ENCODE data around the gene LRFN2.

The LRFN2 gene

GRCh38 chr6:40414617-40415016 lies 172.5 kb downstream of the LRFN2 start:
- Histone ChIP-seq H3K36me3 (no peaks in the 10 kb centered on the region), H3K27me3 (no peaks in the 10 kb centered on the region), H4K20me1 (no peaks in the 10 kb centered on the region; a peak in 1 of 22 replicates), H3K4me1 (peaks cover 0 to 6% (median 0%) of the 10 kb centered on the region in 10 experiments; a peak in 2 of 20 replicates), H3K4me2 (no peak overlapping the region), H3K27ac (no peak overlapping the region), H3K4me3 (no peak overlapping the region), H3K9ac (no peak overlapping the region), H3K9me3 (replicated peaks in 1 of 11) (no peaks in the 10 kb centered on the region)
- TF ChIP-seq Cebpa-rat (IDR thresholded peaks at IDR 0.05), result no peak

GRCh38 chr6:40413239-40413638 lies 173.9 kb downstream of the LRFN2 start:
- no peak overlapping the region for H3K27ac ChIP-seq
- 0 out of 20 replicates have a peak, but pooled peaks cover 0 to 6% (median 0%) of the 10 kb centered on the region in 10 experiments for H3K4me1 ChIP-seq
- no peaks in the 10 kb centered on the region for H3K27me3 ChIP-seq
- no peaks in the 10 kb centered on the region for H3K36me3 ChIP-seq
- H3K4me3 ChIP-seq, result no peak overlapping the region
- no peak overlapping the region for H3K4me2 ChIP-seq
- H3K9ac ChIP-seq, result no peak overlapping the region
- no peaks in the 10 kb centered on the region; a peak in 1 of 22 replicates for H4K20me1 ChIP-seq
- H3K9me3 ChIP-seq (replicated peaks in 1 of 11), result no peaks in the 10 kb centered on the region
- no peak for TF ChIP-seq Cebpa-rat (IDR thresholded peaks at IDR 0.05)

GRCh38 chr6:40411881-40412280 lies 175.3 kb downstream of the LRFN2 start:
- no peak overlapping the region for H3K27ac ChIP-seq
- no peaks in the 10 kb centered on the region for H3K36me3 ChIP-seq
- no peaks in the 10 kb centered on the region for H3K9me3 ChIP-seq (replicated peaks in 1 of 11)
- no peak overlapping the region for H3K9ac ChIP-seq
- H3K4me2 ChIP-seq, result no peak overlapping the region
- no peaks in the 10 kb centered on the region; a peak in 1 of 22 replicates for H4K20me1 ChIP-seq
- no peak overlapping the region for H3K4me3 ChIP-seq
- no peaks in the 10 kb centered on the region for H3K27me3 ChIP-seq
- 0 out of 20 replicates have a peak, but pooled peaks cover 0 to 6% (median 0%) of the 10 kb centered on the region in 10 experiments for H3K4me1 ChIP-seq
- TF ChIP-seq Cebpa-rat (IDR thresholded peaks at IDR 0.05), result no peak

- Histone ChIP-seq H3K27ac (no peak overlapping the region), H3K9me3 (replicated peaks in 1 of 11) (no peaks in the 10 kb centered on the region), H3K4me1 (peaks cover 0 to 6% (median 0%) of the 10 kb centered on the region in 10 experiments; a peak in 1 of 20 replicates), H3K27me3 (no peaks in the 10 kb centered on the region), H4K20me1 (no peaks in the 10 kb centered on the region; a peak in 1 of 22 replicates), H3K9ac (no peak overlapping the region), H3K4me3 (no peak overlapping the region), H3K4me2 (no peak overlapping the region), H3K36me3 (no peaks in the 10 kb centered on the region)
- TF ChIP-seq Cebpa-rat (IDR thresholded peaks at IDR 0.05), result no peak
These were observed 176.3 kb downstream of the LRFN2 start for GRCh38 chr6:40410821-40411220.

- no peak overlapping the region for H3K4me2 ChIP-seq
- H3K9me3 ChIP-seq (replicated peaks in 1 of 11), result no peaks in the 10 kb centered on the region
- TF ChIP-seq Cebpa-rat (IDR thresholded peaks at IDR 0.05), result no peak
- H3K4me1 ChIP-seq, result peaks cover 0 to 6% (median 0%) of the 10 kb centered on the region in 10 experiments; a peak in 1 of 20 replicates
- no peaks in the 10 kb centered on the region for H3K36me3 ChIP-seq
- no peak overlapping the region for H3K9ac ChIP-seq
- no peak overlapping the region for H3K27ac ChIP-seq
- H4K20me1 ChIP-seq, result no peaks in the 10 kb centered on the region; a peak in 1 of 22 replicates
- no peaks in the 10 kb centered on the region for H3K27me3 ChIP-seq
- H3K4me3 ChIP-seq, result no peak overlapping the region
These were observed 177.3 kb downstream of the LRFN2 start for GRCh38 chr6:40409716-40410397.

GRCh38 chr6:40408786-40409542 lies 178.2 kb downstream of the LRFN2 start:
- no peaks in the 10 kb centered on the region for H3K36me3 ChIP-seq
- H3K9ac ChIP-seq, result no peak overlapping the region
- no peaks in the 10 kb centered on the region for H3K9me3 ChIP-seq (replicated peaks in 1 of 11)
- no peak overlapping the region for H3K4me3 ChIP-seq
- peaks cover 0 to 6% (median 0%) of the 10 kb centered on the region in 10 experiments; a peak in 1 of 20 replicates for H3K4me1 ChIP-seq
- TF ChIP-seq Cebpa-rat (IDR thresholded peaks at IDR 0.05), result no peak
- no peak overlapping the region for H3K27ac ChIP-seq
- H4K20me1 ChIP-seq, result no peaks in the 10 kb centered on the region; a peak in 1 of 22 replicates
- no peak overlapping the region for H3K4me2 ChIP-seq
- H3K27me3 ChIP-seq, result no peaks in the 10 kb centered on the region

GRCh38 chr6:40407239-40407638 lies 179.9 kb downstream of the LRFN2 start:
- H3K4me3 ChIP-seq, result no peak overlapping the region
- H3K9ac ChIP-seq, result no peak overlapping the region
- no peaks in the 10 kb centered on the region for H3K9me3 ChIP-seq (replicated peaks in 1 of 11)
- no peak overlapping the region for H3K4me2 ChIP-seq
- no peaks in the 10 kb centered on the region; a peak in 1 of 22 replicates for H4K20me1 ChIP-seq
- no peak overlapping the region for H3K27ac ChIP-seq
- no peaks in the 10 kb centered on the region for H3K27me3 ChIP-seq
- no peaks in the 10 kb centered on the region for H3K36me3 ChIP-seq
- H3K4me1 ChIP-seq, result peaks cover 0 to 4% (median 0%) of the 10 kb centered on the region in 10 experiments; a peak in 1 of 20 replicates
- no peak for TF ChIP-seq Cebpa-rat (IDR thresholded peaks at IDR 0.05)

- Histone ChIP-seq H3K4me1 (peaks cover 0 to 4% (median 0%) of the 10 kb centered on the region in 10 experiments; a peak in 1 of 20 replicates), H4K20me1 (no peaks in the 10 kb centered on the region; a peak in 1 of 22 replicates), H3K27ac (no peak overlapping the region), H3K4me3 (no peak overlapping the region), H3K27me3 (no peaks in the 10 kb centered on the region), H3K9ac (no peak overlapping the region), H3K36me3 (no peaks in the 10 kb centered on the region), H3K4me2 (peak overlapping the region in 1 of 11 experiments; percentile 7; a peak in 1 of 22 replicates), H3K9me3 (replicated peaks in 1 of 11) (0 out of 22 replicates have a peak, but pooled peaks cover 0 to 3% (median 0%) of the 10 kb centered on the region in 11 experiments)
- no peak for TF ChIP-seq Cebpa-rat (IDR thresholded peaks at IDR 0.05)
These were observed 181.0 kb downstream of the LRFN2 start for GRCh38 chr6:40406175-40406574.

- Histone ChIP-seq H3K4me2 (no peak overlapping the region), H3K9ac (no peak overlapping the region), H4K20me1 (no peaks in the 10 kb centered on the region), H3K4me3 (no peak overlapping the region), H3K4me1 (no peaks in the 10 kb centered on the region), H3K9me3 (replicated peaks in 1 of 11) (0 out of 22 replicates have a peak, but pooled peaks cover 0 to 6% (median 0%) of the 10 kb centered on the region in 11 experiments), H3K27me3 (no peaks in the 10 kb centered on the region), H3K36me3 (no peaks in the 10 kb centered on the region), H3K27ac (no peak overlapping the region)
- no peak for TF ChIP-seq Cebpa-rat (IDR thresholded peaks at IDR 0.05)
These were observed 186.4 kb downstream of the LRFN2 start for GRCh38 chr6:40400738-40401137.

Data from BLaER1 treated with 17β-estradiol and CSF1 and Interleukin-3, amounts not matched to agents 10 nM and 100 nM (cell line).